ENCODE results near the gene OSBPL9.
"Not testable (repeated sequence)": the region's sequence is repeated elsewhere in the genome, so short reads cannot be mapped to it uniquely, and the experiment has no call there.

Gene OSBPL9

DNA sequence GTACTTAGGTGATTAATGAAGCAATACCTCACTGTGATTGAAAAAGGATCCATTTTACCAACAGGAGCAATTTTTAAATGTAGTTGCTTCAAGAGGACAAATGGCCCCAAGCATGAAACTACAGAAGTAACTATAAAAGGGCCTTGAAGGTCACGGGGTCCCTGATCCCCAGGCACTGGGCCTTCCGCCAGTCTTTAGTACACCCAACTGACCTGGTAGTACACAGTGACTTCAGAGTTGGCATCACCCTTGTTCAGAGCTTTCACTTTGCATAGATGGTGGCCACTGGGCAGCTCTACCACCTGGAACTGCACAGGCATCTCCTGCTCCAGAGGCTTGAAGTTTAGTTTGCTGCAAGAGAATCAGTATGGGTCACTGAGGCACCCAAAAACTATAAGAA, 177.4 kb downstream of the OSBPL9 start:
- no peak for DNase-seq

DNA sequence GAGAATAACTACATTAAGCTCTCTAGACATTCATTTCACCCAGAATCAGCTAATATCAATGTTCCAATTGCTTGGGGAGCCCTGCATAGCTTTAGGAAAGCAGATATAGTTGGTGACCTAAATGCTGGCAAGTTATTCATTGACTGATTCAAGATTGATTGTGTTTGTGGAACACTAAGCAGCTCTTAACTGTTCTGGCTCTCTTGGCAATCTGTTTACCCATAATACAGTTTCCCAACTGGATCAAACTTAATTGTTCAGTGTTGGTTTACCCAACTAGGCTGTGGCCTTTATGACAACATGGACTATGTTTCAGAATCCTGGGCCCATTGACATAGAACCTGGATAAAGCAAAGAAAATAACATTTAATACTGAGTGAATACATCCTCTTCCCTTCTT, 178.0 kb downstream of the OSBPL9 start:
- no peak for DNase-seq

DNA sequence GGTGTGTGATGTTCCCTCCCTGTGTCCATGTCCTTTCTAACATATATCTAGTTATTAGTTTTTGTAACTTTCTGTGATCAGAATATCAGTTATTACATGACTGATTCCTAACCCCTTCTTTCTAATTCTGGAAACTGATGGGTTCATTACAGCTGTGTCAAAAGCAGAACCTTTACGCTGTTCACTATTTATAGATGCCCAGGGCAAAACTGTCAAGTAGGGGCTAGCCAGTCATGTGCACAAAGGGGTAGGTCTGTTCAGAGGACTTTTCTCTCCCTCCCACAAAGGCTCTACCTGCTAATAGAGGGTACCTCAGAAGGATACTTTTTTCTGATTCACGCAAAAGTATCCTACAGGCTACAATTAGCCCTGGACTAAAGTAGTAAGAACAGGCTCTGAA, 182.5 kb downstream of the OSBPL9 start:
- no peak for DNase-seq

DNA sequence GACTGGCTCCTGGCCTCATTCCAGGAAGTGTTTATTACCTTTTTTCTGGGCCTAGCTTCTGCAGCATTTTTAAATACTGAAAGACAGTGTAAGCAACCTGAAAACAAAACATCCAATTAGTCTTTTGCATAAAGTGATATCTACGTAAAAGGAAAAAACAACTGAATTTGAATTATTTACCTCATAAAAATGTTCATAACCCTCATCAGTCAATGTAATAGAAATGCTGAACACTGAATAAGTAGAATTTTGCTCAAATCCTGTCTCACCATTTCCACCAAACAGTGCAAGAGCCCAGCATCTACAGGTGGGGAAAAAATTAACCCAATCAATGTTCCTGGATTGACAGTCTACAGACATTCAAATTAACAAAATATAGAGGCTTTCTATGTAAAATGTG, 197.6 kb downstream of the OSBPL9 start:
- DNase-seq: no peak

DNA sequence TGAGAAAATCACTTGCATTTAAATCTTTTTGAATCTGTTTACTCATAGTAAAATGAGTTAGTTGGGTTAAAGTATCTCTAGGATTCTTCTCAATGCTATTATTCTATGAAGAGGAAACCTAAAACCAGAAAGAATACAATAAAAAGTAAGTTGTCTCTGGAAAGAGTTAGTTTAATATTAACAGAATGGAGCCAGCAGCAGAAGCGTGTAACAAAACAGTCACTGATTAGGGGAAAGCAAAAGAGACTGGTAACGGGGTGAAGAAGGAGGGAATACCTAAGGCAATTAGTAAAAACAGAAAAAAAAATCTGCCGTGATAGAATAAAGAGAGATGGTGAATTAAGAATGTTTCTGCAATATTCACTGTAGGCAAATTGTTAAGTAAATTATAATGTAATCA, 201.6 kb downstream of the OSBPL9 start:
- no peak for DNase-seq

DNA sequence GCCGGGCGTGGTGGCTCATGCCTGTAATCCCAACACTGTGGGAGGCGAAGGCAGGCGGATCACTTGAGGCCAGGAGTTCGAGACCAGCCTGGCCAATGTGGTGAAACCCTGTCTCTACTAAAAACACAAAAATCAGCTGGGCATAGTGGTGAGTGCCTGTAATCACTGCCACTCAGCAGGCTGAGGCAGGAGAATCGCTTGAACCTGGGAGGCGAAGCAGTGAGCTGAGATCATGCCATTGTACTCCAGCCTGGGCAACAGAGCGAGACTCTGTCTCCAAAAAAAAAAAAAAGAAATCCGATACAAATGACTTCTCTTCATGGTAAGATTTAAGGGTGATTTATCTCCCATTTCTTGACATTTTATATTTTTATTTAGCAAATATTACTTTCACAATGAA, 202.1 kb downstream of the OSBPL9 start:
- DNase-seq: not testable (repeated sequence)

DNA sequence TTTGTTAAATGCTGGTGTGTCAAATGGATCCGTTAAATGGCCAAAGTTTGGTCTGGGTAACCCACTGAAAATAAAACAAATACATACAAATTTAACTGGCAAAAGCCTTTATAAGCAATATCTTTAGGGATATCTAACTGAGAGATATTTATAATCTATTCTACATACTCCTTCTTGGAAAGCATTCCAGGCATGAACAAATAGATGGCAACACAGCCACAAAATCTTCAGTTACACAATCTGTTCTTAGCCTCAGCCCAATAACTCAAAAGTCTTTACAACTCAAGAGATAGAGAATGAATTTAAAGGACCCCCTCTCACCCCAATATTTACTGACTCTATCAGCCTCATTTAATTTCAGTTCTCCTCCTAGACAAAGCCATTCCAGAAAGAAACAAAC, 202.9 kb downstream of the OSBPL9 start:
- DNase-seq: no peak

DNA sequence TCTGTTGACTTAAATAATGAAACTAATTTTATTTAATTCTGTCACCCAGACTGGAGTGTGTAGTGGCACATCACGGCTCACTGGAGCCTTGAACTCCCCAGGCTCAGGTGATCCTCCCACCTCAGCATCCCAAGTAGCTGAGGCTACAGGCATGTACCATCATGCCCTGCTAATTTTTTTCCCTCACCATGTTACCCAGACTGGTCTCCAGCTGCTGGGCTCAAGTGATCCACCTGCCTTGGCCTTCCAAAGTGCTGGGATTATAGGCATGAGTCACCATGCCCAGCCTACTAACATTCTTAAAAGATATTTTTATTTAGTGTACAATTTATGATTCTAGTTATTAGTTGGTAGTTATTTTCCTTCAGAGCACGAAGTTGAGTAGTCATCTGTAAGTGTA, 212.2 kb downstream of the OSBPL9 start:
- no peak for DNase-seq

DNA sequence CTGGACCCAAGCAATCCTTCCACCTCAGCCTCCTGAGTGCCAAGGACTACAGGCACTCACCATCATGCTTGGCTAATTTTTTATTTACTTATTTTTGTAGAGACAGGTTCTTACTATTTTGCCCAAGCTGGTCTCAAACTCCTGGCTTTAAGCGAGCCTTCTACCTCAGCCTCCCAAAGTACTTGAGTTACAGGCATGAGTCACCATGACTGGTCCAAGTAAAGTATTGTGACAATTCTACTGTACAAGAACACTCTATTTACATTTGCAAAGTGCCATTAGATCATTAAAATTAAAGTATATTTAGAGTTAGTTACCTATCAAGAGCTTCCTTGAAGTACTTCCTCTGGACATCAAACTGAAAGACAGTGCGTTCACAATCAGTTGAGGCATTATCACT, 216.8 kb downstream of the OSBPL9 start:
- no peak for DNase-seq

DNA sequence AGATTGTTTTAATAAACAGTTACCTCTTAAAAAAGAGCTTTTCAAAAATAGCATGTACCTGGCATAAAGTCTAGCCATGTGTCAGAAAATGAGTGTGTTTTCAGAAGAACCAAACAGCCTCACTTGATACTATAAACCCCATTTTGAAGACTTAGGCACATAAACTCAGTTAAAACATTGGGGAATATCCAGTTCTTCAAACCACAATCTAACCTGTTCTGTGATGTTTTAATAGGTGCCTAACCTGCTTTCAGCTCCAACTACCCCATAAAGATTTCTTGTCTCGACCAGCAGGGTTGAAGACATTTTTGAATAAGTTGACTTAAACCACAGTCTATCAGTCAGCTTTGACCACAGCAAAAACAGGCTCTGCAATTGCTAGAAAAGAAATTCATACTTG, 220.4 kb downstream of the OSBPL9 start:
- DNase-seq: no peak
